ENCODE data around the gene CCDC183. TPM values are rescaled to one million over a fixed set of nuclear protein-coding genes. Genes with fewer than 3 reads are reported as not detected.

Gene CCDC183
- total RNA-seq, 4 donors from 2014 or later = 25.2 to 161 (median 63.5) TPM

DNA sequence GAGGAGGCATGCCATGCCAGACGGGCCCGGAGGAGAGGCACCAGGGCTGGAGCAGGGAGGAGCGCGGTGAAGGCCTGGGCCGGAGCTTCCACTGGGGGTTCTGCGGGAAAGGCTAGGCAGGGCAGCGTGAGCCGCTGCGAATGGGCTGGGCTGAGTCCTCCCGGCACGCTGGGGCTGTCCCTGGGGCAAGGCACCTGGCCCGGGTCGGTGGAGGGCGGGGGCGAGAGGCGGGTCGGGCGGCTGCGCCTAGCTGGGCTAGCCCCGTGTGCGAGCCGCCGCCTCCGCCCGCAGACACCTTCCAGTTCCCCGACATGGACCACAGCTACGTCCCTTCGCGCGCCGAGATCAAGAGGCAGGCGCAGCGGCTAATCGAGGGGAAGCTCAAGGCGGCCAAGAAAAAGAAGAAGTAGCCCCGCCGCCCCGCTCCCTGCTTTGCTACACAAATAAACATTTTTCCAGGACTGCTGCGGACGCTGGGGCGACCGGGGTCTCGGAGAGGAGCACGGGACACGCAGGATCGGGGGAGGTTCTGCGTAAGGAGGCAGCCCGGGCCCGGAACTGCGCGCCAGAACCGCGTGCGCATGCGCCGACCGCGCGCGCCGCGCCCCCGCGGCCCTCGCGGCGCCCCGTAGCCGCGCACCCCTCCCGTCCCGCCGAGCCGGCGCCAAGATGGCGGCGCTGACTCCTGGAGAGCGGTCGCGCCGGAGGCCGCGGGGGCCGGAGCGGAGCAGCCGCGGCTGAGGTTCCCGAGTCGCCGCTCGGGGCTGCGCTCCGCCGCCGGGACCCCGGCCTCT, 11.3 kb downstream of the CCDC183 start, which contains the start of gene RABL6:
Gene RABL6, plus strand, starts transcription at position 668 of the 794 bp plus-strand sequence. CDS start 249 bp downstream, outside the sequence.
- Histone ChIP-seq H3K27me3 (peaks cover 1% of the 10 kb centered on the region), H3K4me1 (peaks cover 23 to 41% (median 31%) of the 10 kb centered on the region in 4 donors), H3K9me3 (no peaks in the 10 kb centered on the region), H3K27ac (peak within 1 kb of the TSS; percentile 91 to 98 (median 94)), H3K4me3 (peak within 1 kb of the TSS; percentile 91 to 99 (median 95)), H3K36me3 (no peaks in the 10 kb centered on the region)
- in situ Hi-C loops (cut with MboI; ENCODE audit: low pct_ligation_motif_present in 1 of 4, low pct_unique_long_range_greater_than_20kb in 1 of 4, low sequenced_read_pairs in 3 of 4) (no loop called here), intact Hi-C loops (cut with DNase I; ENCODE audit: low total_unique reads) (no loop called here)
- peak; percentile 81 for DNase-seq
- 1% methylated on average over 30 of the region's 96 CpGs; no CpG with 5 or more reads in 1 of the 2 donors for WGBS, 2 donors (ENCODE audit: low coverage in 1 of 2)
- TF ChIP-seq, protein P1, sequence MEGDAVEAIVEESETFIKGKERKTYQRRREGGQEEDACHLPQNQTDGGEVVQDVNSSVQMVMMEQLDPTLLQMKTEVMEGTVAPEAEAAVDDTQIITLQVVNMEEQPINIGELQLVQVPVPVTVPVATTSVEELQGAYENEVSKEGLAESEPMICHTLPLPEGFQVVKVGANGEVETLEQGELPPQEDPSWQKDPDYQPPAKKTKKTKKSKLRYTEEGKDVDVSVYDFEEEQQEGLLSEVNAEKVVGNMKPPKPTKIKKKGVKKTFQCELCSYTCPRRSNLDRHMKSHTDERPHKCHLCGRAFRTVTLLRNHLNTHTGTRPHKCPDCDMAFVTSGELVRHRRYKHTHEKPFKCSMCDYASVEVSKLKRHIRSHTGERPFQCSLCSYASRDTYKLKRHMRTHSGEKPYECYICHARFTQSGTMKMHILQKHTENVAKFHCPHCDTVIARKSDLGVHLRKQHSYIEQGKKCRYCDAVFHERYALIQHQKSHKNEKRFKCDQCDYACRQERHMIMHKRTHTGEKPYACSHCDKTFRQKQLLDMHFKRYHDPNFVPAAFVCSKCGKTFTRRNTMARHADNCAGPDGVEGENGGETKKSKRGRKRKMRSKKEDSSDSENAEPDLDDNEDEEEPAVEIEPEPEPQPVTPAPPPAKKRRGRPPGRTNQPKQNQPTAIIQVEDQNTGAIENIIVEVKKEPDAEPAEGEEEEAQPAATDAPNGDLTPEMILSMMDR (IDR thresholded peaks at IDR 0.05) = no peak
- TF ChIP-seq POLR2A (IDR thresholded peaks at IDR 0.05) (peak; percentile 67), POLR2AphosphoS5 (IDR thresholded peaks at IDR 0.05) (peak; percentile 51 to 80 (median 67)), EP300 (IDR thresholded peaks at IDR 0.05; ENCODE audit: low read depth) (no peak)

DNA sequence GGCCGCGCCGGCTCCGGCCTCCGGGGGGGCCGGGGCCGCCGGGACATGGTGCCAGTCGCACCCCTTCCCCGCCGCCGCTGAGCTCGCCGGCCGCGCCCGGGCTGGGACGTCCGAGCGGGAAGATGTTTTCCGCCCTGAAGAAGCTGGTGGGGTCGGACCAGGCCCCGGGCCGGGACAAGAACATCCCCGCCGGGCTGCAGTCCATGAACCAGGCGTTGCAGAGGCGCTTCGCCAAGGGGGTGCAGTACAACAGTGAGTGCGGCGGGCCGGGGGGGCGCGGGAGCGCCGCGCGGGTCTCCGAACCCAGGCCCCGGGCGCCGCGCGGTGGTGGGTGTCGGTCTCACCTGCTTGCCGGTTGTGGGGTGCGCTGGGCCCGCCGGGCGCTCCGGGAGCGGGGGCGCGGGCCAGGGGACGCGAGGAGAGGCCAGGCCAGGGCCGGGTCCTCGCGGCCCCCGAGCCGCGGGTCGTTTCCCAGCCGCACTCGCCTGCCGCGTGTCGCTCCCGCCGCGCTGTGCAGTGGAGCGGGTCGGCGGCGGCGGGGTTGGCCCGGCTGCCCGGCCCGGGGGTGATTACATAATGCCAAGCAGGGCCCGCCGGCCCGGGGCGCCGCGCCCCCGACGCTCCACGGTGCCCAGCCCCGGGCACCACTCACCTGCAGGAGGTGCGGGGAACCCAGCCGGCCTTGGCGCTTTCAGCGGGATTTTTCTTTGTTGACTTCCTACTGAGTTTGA, 12.1 kb downstream of the CCDC183 start:
- peak; percentile 35 for DNase-seq
- TF ChIP-seq, protein P1 (IDR thresholded peaks at IDR 0.05) = no peak
- no peak for TF ChIP-seq POLR2A (IDR thresholded peaks at IDR 0.05)
- TF ChIP-seq EP300 (IDR thresholded peaks at IDR 0.05; ENCODE audit: low read depth) = no peak
- TF ChIP-seq POLR2AphosphoS5 (IDR thresholded peaks at IDR 0.05) = no peak
- H3K9me3 ChIP-seq = no peaks in the 10 kb centered on the region
- in situ Hi-C loops (cut with MboI; ENCODE audit: low pct_ligation_motif_present in 1 of 4, low pct_unique_long_range_greater_than_20kb in 1 of 4, low sequenced_read_pairs in 3 of 4) = no loop called here
- H3K36me3 ChIP-seq = peaks cover 0 to 7% (median 2%) of the 10 kb centered on the region in 4 donors
- 0% methylated on average over 48 of the region's 93 CpGs; no CpG with 5 or more reads in 1 of the 2 donors for WGBS, 2 donors (ENCODE audit: low coverage in 1 of 2)
- H3K4me1 ChIP-seq = peaks cover 23 to 41% (median 31%) of the 10 kb centered on the region in 4 donors
- H3K27me3 ChIP-seq = no peaks in the 10 kb centered on the region
- H3K4me3 ChIP-seq = peak overlapping the region; percentile 91 to 99 (median 95)
- intact Hi-C loops (cut with DNase I; ENCODE audit: low total_unique reads) = no loop called here
- peak overlapping the region; percentile 91 to 98 (median 94) for H3K27ac ChIP-seq

- in situ Hi-C loops (cut with MboI; ENCODE audit: low pct_ligation_motif_present in 1 of 4, low pct_unique_long_range_greater_than_20kb in 1 of 4, low sequenced_read_pairs in 3 of 4) = no loop called here
- intact Hi-C loops (cut with DNase I; ENCODE audit: low total_unique reads) = no loop called here
- TF ChIP-seq POLR2AphosphoS5 (IDR thresholded peaks at IDR 0.05) (no peak), POLR2A (IDR thresholded peaks at IDR 0.05) (no peak), EP300 (IDR thresholded peaks at IDR 0.05; ENCODE audit: low read depth) (no peak)
- TF ChIP-seq, protein P1 (IDR thresholded peaks at IDR 0.05) = no peak
- Histone ChIP-seq H3K27ac (peak overlapping the region; percentile 91 to 98 (median 94)), H3K36me3 (peaks cover 0 to 7% (median 2%) of the 10 kb centered on the region in 4 donors), H3K9me3 (no peaks in the 10 kb centered on the region), H3K4me3 (peak overlapping the region; percentile 91 to 99 (median 95)), H3K4me1 (peaks cover 23 to 41% (median 31%) of the 10 kb centered on the region in 4 donors), H3K27me3 (no peaks in the 10 kb centered on the region)
- 4 to 8% methylated on average over 14 of the region's 14 CpGs for WGBS, 2 donors (ENCODE audit: low coverage in 1 of 2)
- no peak for DNase-seq
Observed at GRCh38 chr9:136808806-136809158, 12.6 kb downstream of the CCDC183 start.
